ENCODE results near the gene TULP4. TPM values are rescaled to one million over a fixed set of nuclear protein-coding genes. Genes with fewer than 3 reads are reported as not detected.

TULP4 gene
- total and polyA plus RNA-seq, 2 donors (not counting 1 experiment from before 2014, with no cell fraction given), result 12.0 to 90.0 TPM

- no peak overlapping the region for H3K4me3 ChIP-seq (ENCODE audit: control extremely low read depth in 1 of 5, extremely low read depth in 1 of 5, insufficient read depth in 1 of 5, low read depth in 2 of 5, low read length in 4 of 5)
- H3K27ac ChIP-seq (ENCODE audit: low read length in 2 of 2), result peak overlapping the region; percentile 50 to 75
- H3K79me2 ChIP-seq (ENCODE audit: control insufficient read depth, insufficient read depth, low read length), result peaks cover 68% of the 10 kb centered on the region
- peaks cover 0 to 3% of the 10 kb centered on the region in 2 experiments for H3K36me3 ChIP-seq (replicated peaks in 1 of 2; ENCODE audit: control extremely low read depth in 1 of 2, control insufficient read depth in 1 of 2, extremely low read depth in 1 of 2, insufficient read depth in 2 of 2, low read length in 1 of 2)
- DNase-seq, result no peak
- H3K9me3 ChIP-seq (ENCODE audit: control extremely low read depth in 1 of 3, control insufficient read depth in 2 of 3, insufficient read depth in 1 of 3, low read length in 2 of 3), result peaks cover 3 to 6% (median 4%) of the 10 kb centered on the region in 3 donors
- H3K4me1 ChIP-seq (ENCODE audit: control insufficient read depth in 2 of 2, insufficient read depth in 2 of 2, low read length in 2 of 2), result peaks cover 58% of the 10 kb centered on the region in 2 donors
- no peaks in the 10 kb centered on the region for H4K20me1 ChIP-seq (ENCODE audit: control insufficient read depth, insufficient read depth, low read length, poor library complexity, severe bottlenecking)
- TF ChIP-seq CTCF (IDR thresholded peaks at IDR 0.05) (no peak), EZH2 (IDR thresholded peaks at IDR 0.05; ENCODE audit: borderline replicate concordance, insufficient read depth, low read depth, low read length, poor library complexity, severe bottlenecking) (no peak)
- peak overlapping the region; percentile 25 for H3K9ac ChIP-seq (ENCODE audit: low read length)
- peak overlapping the region; percentile 64 for H3K4me2 ChIP-seq (replicated peaks; ENCODE audit: low read depth, low read length, poor library complexity, severe bottlenecking)
- Mint-ChIP-seq H3K27me3 (no peaks in the 10 kb centered on the region), H3K4me1 (peaks cover 63% of the 10 kb centered on the region), H3K4me3 (peak overlapping the region; percentile 20), H3K27ac (peak overlapping the region; percentile 24), H3K9me3 (ENCODE audit: insufficient read depth) (peaks cover 5% of the 10 kb centered on the region)
- ChIA-PET CTCF (interaction anchor here (0.9 to 1.1 kb wide), 2 partner anchors 57 to 108 kb away, joined by 3 read pairs; no protein-coding TSS in a partner anchor), POLR2A (no interaction called here)
- no peak overlapping the region for H2AFZ ChIP-seq (ENCODE audit: insufficient read depth, low read depth, low read length, poor library complexity, severe bottlenecking)
- ATAC-seq (ENCODE audit: low read depth), result no peak
- intact Hi-C loops (cut with micrococcal nuclease), result loop anchor here (5.0 to 10.0 kb wide), 2 partner anchors 37 to 55 kb away; no protein-coding TSS in a partner anchor
- WGBS (ENCODE audit: insufficient coverage), result no CpG with 5 or more reads among the region's 1 CpG
- no peaks in the 10 kb centered on the region for H3K27me3 ChIP-seq (replicated peaks in 1 of 4; ENCODE audit: control extremely low read depth in 1 of 4, control insufficient read depth in 3 of 4, insufficient read depth in 4 of 4, low read length in 3 of 4)
Observed at GRCh38 chr6:158329531-158329930, 17.3 kb downstream of the TULP4 start.

GRCh38 chr6:158330016-158330415 lies 17.8 kb downstream of the TULP4 start:
- Mint-ChIP-seq H3K4me3 (no peak overlapping the region), H3K27ac (no peak overlapping the region), H3K27me3 (no peaks in the 10 kb centered on the region), H3K4me1 (peaks cover 60% of the 10 kb centered on the region), H3K9me3 (ENCODE audit: insufficient read depth) (peaks cover 5% of the 10 kb centered on the region)
- Histone ChIP-seq H3K79me2 (ENCODE audit: control insufficient read depth, insufficient read depth, low read length) (peaks cover 68% of the 10 kb centered on the region), H3K9me3 (ENCODE audit: control extremely low read depth in 1 of 3, control insufficient read depth in 2 of 3, insufficient read depth in 1 of 3, low read length in 2 of 3) (peaks cover 3 to 6% (median 4%) of the 10 kb centered on the region in 3 donors), H3K4me1 (ENCODE audit: control insufficient read depth in 2 of 2, insufficient read depth in 2 of 2, low read length in 2 of 2) (peaks cover 53 to 54% of the 10 kb centered on the region in 2 donors), H3K9ac (ENCODE audit: low read length) (no peak overlapping the region), H3K27me3 (replicated peaks in 1 of 4; ENCODE audit: control extremely low read depth in 1 of 4, control insufficient read depth in 3 of 4, insufficient read depth in 4 of 4, low read length in 3 of 4) (no peaks in the 10 kb centered on the region), H3K27ac (ENCODE audit: low read length in 2 of 2) (peak overlapping the region in 1 of 2 donors; percentile 44), H3K4me3 (ENCODE audit: control extremely low read depth in 1 of 5, extremely low read depth in 1 of 5, insufficient read depth in 1 of 5, low read depth in 2 of 5, low read length in 4 of 5) (no peak overlapping the region), H3K4me2 (replicated peaks; ENCODE audit: low read depth, low read length, poor library complexity, severe bottlenecking) (no peak overlapping the region), H4K20me1 (ENCODE audit: control insufficient read depth, insufficient read depth, low read length, poor library complexity, severe bottlenecking) (no peaks in the 10 kb centered on the region), H2AFZ (ENCODE audit: insufficient read depth, low read depth, low read length, poor library complexity, severe bottlenecking) (no peak overlapping the region), H3K36me3 (replicated peaks in 1 of 2; ENCODE audit: control extremely low read depth in 1 of 2, control insufficient read depth in 1 of 2, extremely low read depth in 1 of 2, insufficient read depth in 2 of 2, low read length in 1 of 2) (peaks cover 0 to 3% of the 10 kb centered on the region in 2 experiments)
- TF ChIP-seq EZH2 (IDR thresholded peaks at IDR 0.05; ENCODE audit: borderline replicate concordance, insufficient read depth, low read depth, low read length, poor library complexity, severe bottlenecking), result no peak
- no peak for TF ChIP-seq CTCF (IDR thresholded peaks at IDR 0.05)
- 60% methylated on average over 1 of the region's 2 CpGs for WGBS (ENCODE audit: insufficient coverage)
- intact Hi-C loops (cut with micrococcal nuclease), result no loop called here
- POLR2A ChIA-PET, result no interaction called here
- CTCF ChIA-PET, result interaction anchor here (1.1 kb wide), 1 partner anchor 109 kb away, joined by 3 read pairs; no protein-coding TSS in a partner anchor
- DNase-seq (no peak), ATAC-seq (ENCODE audit: low read depth) (no peak)
